H9 (cell line): Measurements from ENCODE around the gene TNPO3. TPM values are rescaled to one million over a fixed set of nuclear protein-coding genes. Genes with fewer than 3 reads are reported as not detected.

Source experiments
- DNase-seq: peaks from one replicate; pipeline ENCODE4 v3.0.0-alpha.2; 2017
- H2AFZ ChIP-seq: one replicate; pipeline ENCODE4 v1.6.1; 2013; ENCODE audit warnings: mild to moderate bottlenecking, low read length, control low read depth, moderate library complexity
- H2AK5ac ChIP-seq: 2 replicates; pipeline ENCODE4 v1.6.1; 2013; ENCODE audit warnings: low read length, control low read depth, mixed read lengths; ENCODE audit not compliant: insufficient read length
- H2BK120ac ChIP-seq: one replicate; pipeline ENCODE4 v1.6.1; 2013; ENCODE audit warnings: low read depth, mild to moderate bottlenecking, low read length, control low read depth, inconsistent platforms; ENCODE audit not compliant: poor library complexity, severe bottlenecking
- H2BK12ac ChIP-seq: 2 replicates; pipeline ENCODE4 v1.6.1; 2013; ENCODE audit warnings: low read length, control low read depth, mixed read lengths, low read depth; ENCODE audit not compliant: insufficient read length
- H2BK15ac ChIP-seq: 2 replicates; pipeline ENCODE4 v1.6.1; 2013; ENCODE audit warnings: low read depth, low read length, control low read depth
- H2BK20ac ChIP-seq: one replicate; pipeline ENCODE4 v1.6.1; 2013; ENCODE audit warnings: low read depth, mild to moderate bottlenecking, low read length, control low read depth, inconsistent platforms; ENCODE audit not compliant: poor library complexity, severe bottlenecking
- H2BK5ac ChIP-seq: 2 replicates; pipeline ENCODE4 v1.6.1; 2013; ENCODE audit warnings: low read length, control low read depth, mixed read lengths; ENCODE audit not compliant: insufficient read length
- H3K14ac ChIP-seq: 2 replicates; pipeline ENCODE4 v1.6.1; 2013; ENCODE audit warnings: low read length, control low read depth; ENCODE audit not compliant: insufficient read depth
- H3K18ac ChIP-seq: 2 replicates; pipeline ENCODE4 v1.6.1; 2013; ENCODE audit warnings: low read depth, mild to moderate bottlenecking, mixed read lengths, low read length, control low read depth; ENCODE audit not compliant: insufficient read length
- H3K23ac ChIP-seq: 2 replicates; pipeline ENCODE4 v1.6.1; 2013; ENCODE audit warnings: low read length, control low read depth, mixed read lengths, low read depth; ENCODE audit not compliant: insufficient read length
- H3K23me2 ChIP-seq: 2 replicates; pipeline ENCODE4 v1.6.1; 2013; ENCODE audit warnings: low read depth, mild to moderate bottlenecking, mixed read lengths, low read length, control low read depth; ENCODE audit not compliant: insufficient read length, poor library complexity, severe bottlenecking
- H3K27ac ChIP-seq: 2 replicates; pipeline ENCODE4 v1.5.1; 2013; ENCODE audit warnings: low read length, control low read depth, mixed read lengths, low read depth; ENCODE audit not compliant: insufficient read length
- H3K27me3 ChIP-seq: 2 replicates; pipeline ENCODE4 v1.6.1; 2013; ENCODE audit warnings: low read length, control low read depth, inconsistent platforms; ENCODE audit not compliant: insufficient read depth
- H3K4ac ChIP-seq: 2 replicates; pipeline ENCODE4 v1.6.1; 2013; ENCODE audit warnings: low read depth, mild to moderate bottlenecking, control low read depth, inconsistent platforms, low read length, moderate library complexity
- H3K4me1 ChIP-seq: 2 replicates; pipeline ENCODE4 v1.6.1; 2013; ENCODE audit warnings: low read length, control low read depth, inconsistent platforms; ENCODE audit not compliant: insufficient read depth
- H3K4me2 ChIP-seq: 2 replicates; pipeline ENCODE4 v1.6.1; 2013; ENCODE audit warnings: low read length, control low read depth, mixed read lengths; ENCODE audit not compliant: insufficient read length, insufficient read depth
- H3K56ac ChIP-seq: 2 replicates; pipeline ENCODE4 v1.6.1; 2013; ENCODE audit warnings: low read depth, mild to moderate bottlenecking, mixed read lengths, low read length, control low read depth; ENCODE audit not compliant: insufficient read length
- H3K79me1 ChIP-seq: 2 replicates; pipeline ENCODE4 v1.6.1; 2013; ENCODE audit warnings: low read depth, mild to moderate bottlenecking, moderate library complexity, low read length, control low read depth, inconsistent platforms; ENCODE audit not compliant: insufficient read depth, poor library complexity, severe bottlenecking
- H3K79me2 ChIP-seq: 2 replicates; pipeline ENCODE4 v1.6.1; 2013; ENCODE audit warnings: low read length, control low read depth, inconsistent platforms; ENCODE audit not compliant: insufficient read depth
- H3K9ac ChIP-seq: 2 replicates; pipeline ENCODE4 v1.6.1; 2013; ENCODE audit warnings: low read length, control low read depth, mixed read lengths; ENCODE audit not compliant: insufficient read length; ENCODE audit errors: extremely low read depth
- H3K9me3 ChIP-seq: one replicate; pipeline ENCODE4 v1.6.1; 2013; ENCODE audit warnings: low read depth, low read length, inconsistent platforms; ENCODE audit not compliant: control insufficient read depth
- H3T11ph ChIP-seq: one replicate; pipeline ENCODE4 v1.6.1; 2013; ENCODE audit warnings: mild to moderate bottlenecking, low read length, control low read depth, inconsistent platforms
- H4K20me1 ChIP-seq: one replicate; pipeline ENCODE4 v1.6.1; 2013; ENCODE audit not compliant: control insufficient read depth, insufficient read length, insufficient read depth
- H4K5ac ChIP-seq: 2 replicates; pipeline ENCODE4 v1.6.1; 2013; ENCODE audit warnings: low read depth, mild to moderate bottlenecking, mixed read lengths, low read length, control low read depth; ENCODE audit not compliant: insufficient read length
- H4K8ac ChIP-seq: replicated peaks from 2 replicates; pipeline ENCODE4 v1.6.1; 2013; ENCODE audit warnings: low read length, control low read depth, mixed read lengths, low read depth; ENCODE audit not compliant: insufficient read length
- H4K91ac ChIP-seq: 2 replicates; pipeline ENCODE4 v1.6.1; 2013; ENCODE audit warnings: low read depth, mild to moderate bottlenecking, moderate library complexity, mixed read lengths, low read length, control low read depth; ENCODE audit not compliant: insufficient read length
- H3K27ac Mint-ChIP-seq, 3 experiments: 2 replicates in 2 of 3; 3 replicates in 1 of 3; pipeline ENCODE4 v1.8.0; 2020 to 2021; ENCODE audit warnings: mixed read lengths in 3 of 3, mild to moderate bottlenecking in 1 of 3, moderate library complexity in 1 of 3
- H3K27me3 Mint-ChIP-seq: 2 replicates; pipeline ENCODE4 v1.8.0; 2021; ENCODE audit warnings: low read depth, mild to moderate bottlenecking, moderate library complexity, mixed read lengths
- H3K36me3 Mint-ChIP-seq, 3 experiments: 2 replicates in 2 of 3; 3 replicates in 1 of 3; pipeline ENCODE4 v1.8.0; 2020 to 2021; ENCODE audit warnings: low read depth in 3 of 3, mixed read lengths in 3 of 3; ENCODE audit not compliant: insufficient read depth in 1 of 3
- H3K4me1 Mint-ChIP-seq, 2 experiments: 2 replicates each; pipeline ENCODE4 v1.8.0; 2020; ENCODE audit warnings: mixed read lengths in 2 of 2
- H3K4me3 Mint-ChIP-seq, 2 experiments: 2 replicates in 1 of 2; 3 replicates in 1 of 2; pipeline ENCODE4 v1.8.0; 2020 to 2021; ENCODE audit warnings: mild to moderate bottlenecking in 2 of 2, mixed read lengths in 2 of 2, moderate library complexity in 1 of 2
- H3K9me3 Mint-ChIP-seq, 2 experiments: 2 replicates in 1 of 2; 3 replicates in 1 of 2; pipeline ENCODE4 v1.8.0; 2020; ENCODE audit warnings: mild to moderate bottlenecking in 2 of 2, mixed read lengths in 2 of 2, moderate library complexity in 1 of 2
- CTCF ChIP-seq: fragments of 200-600 bp; sonication (generic); conservative IDR thresholded peaks from 3 replicates; pipeline ENCODE4 v1.8.0; 2021; ENCODE audit warnings: antibody characterized with exemption, mild to moderate bottlenecking
- WGBS: extraction: QIAGEN DNeasy Blood & Tissue Kit; methylation state at CpG from one replicate; pipeline ENCODE4 v1.1.7; 2013; ENCODE audit warnings: missing lambda C conversion rate, low lambda C conversion rate, mixed read lengths; ENCODE audit not compliant: insufficient read length; ENCODE audit errors: extremely low coverage; 5-methylcytosine and 5-hydroxymethylcytosine counted together
- total RNA-seq: library from RNA; stranded (reverse); gene quantifications from 2 replicates; pipeline ENCODE4 v1.2.1, GENCODE V29; 2021

Gene TNPO3
- total RNA-seq, 1 experiment from 2014 or later: 90.1 TPM

- Histone ChIP-seq H3K56ac (no peak overlapping the region), H2AK5ac (no peak overlapping the region), H3K4me1 (peaks cover 5% of the 10 kb centered on the region; the same call in 1 of the 2 replicates), H3K27ac (no peak overlapping the region), H3K79me2 (no peaks in the 10 kb centered on the region), H2BK120ac (no peak overlapping the region), H3K23me2 (no peaks in the 10 kb centered on the region), H3K4me2 (no peak overlapping the region), H4K20me1 (no peaks in the 10 kb centered on the region), H2BK12ac (no peak overlapping the region), H4K91ac (no peak overlapping the region), H3K79me1 (no peaks in the 10 kb centered on the region), H3K9me3 (no peaks in the 10 kb centered on the region), H3K18ac (no peak overlapping the region), H2AFZ (no peak overlapping the region), H2BK5ac (no peak overlapping the region), H3K9ac (no peak overlapping the region), H3K27me3 (no peaks in the 10 kb centered on the region), H3K4ac (no peak overlapping the region), H3K23ac (no peak overlapping the region), H4K8ac (no peak overlapping the region), H3T11ph (no peak overlapping the region), H4K5ac (no peak overlapping the region), H3K14ac (no peak overlapping the region), H2BK20ac (no peak overlapping the region), H2BK15ac (no peak overlapping the region)
- WGBS: no CpG with 5 or more reads among the region's 4 CpGs
- H3K27ac Mint-ChIP-seq: no peak overlapping the region
- H3K4me3 Mint-ChIP-seq: no peak overlapping the region
- no peak for TF ChIP-seq CTCF
- H3K27me3 Mint-ChIP-seq: no peaks in the 10 kb centered on the region
- no peaks in the 10 kb centered on the region for H3K9me3 Mint-ChIP-seq
- peaks cover 0 to 4% of the 10 kb centered on the region in 2 experiments; a peak in 2 of 4 replicates for H3K4me1 Mint-ChIP-seq
- no peaks in the 10 kb centered on the region for H3K36me3 Mint-ChIP-seq
- no peak for DNase-seq
These were observed 48.8 kb upstream of the TNPO3 start for GRCh38 chr7:129103561-129104324.
